Sigmoid colon (tissue), 4 donors: ENCODE measurements around the gene CYP2D6.

Experiments used
- EP300 ChIP-seq, 4 donors: sonication (generic); formaldehyde crosslinking; IDR thresholded peaks; one replicate each; pipeline ENCODE4 v1.6.1; 2017; ENCODE audit warnings: antibody characterized with exemption in 4 of 4
- POLR2A ChIP-seq, 2 donors: fragments of 450-650 bp; IDR thresholded peaks; one replicate each; pipeline ENCODE4 v1.6.1; 2016; ENCODE audit warnings: antibody characterized with exemption in 2 of 2, mild to moderate bottlenecking in 2 of 2, moderate library complexity in 2 of 2
- POLR2AphosphoS5 ChIP-seq, 4 donors: sonication (generic); formaldehyde crosslinking; IDR thresholded peaks; one replicate each; pipeline ENCODE4 v1.6.1; 2017; ENCODE audit warnings: antibody characterized with exemption in 4 of 4
- TF ChIP-seq, protein P1 (sequence below), 4 experiments: fragments of 450-650 bp in 3 of 4; fragments of 200-600 bp in 1 of 4; IDR thresholded peaks; one replicate each; pipeline ENCODE4 v1.5.1; 2016 to 2019; ENCODE audit warnings: antibody characterized with exemption in 4 of 4, mild to moderate bottlenecking in 3 of 4, moderate library complexity in 2 of 4

DNA sequence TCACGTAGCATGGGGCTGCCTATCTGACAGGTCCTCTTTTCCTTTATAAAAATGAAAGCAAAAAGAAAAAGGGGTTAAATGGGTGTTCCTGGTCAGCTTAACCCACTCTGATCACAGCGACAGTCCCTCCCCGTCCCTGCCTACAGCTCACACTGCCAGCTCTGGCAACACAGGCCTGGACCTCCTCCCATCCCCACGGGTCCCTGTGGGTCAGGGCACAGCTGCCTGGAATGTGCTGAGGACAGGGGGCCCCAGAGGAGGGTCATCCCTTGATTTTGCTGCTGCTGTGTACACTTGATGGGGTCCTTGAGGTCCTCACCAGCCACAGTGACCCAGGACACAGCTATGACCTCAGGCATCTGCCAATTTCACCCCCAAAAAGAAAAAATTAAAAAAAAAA lies 29.6 kb upstream of the CYP2D6 start:
- no peak for TF ChIP-seq POLR2AphosphoS5 (IDR thresholded peaks at IDR 0.05)
- TF ChIP-seq, protein P1, sequence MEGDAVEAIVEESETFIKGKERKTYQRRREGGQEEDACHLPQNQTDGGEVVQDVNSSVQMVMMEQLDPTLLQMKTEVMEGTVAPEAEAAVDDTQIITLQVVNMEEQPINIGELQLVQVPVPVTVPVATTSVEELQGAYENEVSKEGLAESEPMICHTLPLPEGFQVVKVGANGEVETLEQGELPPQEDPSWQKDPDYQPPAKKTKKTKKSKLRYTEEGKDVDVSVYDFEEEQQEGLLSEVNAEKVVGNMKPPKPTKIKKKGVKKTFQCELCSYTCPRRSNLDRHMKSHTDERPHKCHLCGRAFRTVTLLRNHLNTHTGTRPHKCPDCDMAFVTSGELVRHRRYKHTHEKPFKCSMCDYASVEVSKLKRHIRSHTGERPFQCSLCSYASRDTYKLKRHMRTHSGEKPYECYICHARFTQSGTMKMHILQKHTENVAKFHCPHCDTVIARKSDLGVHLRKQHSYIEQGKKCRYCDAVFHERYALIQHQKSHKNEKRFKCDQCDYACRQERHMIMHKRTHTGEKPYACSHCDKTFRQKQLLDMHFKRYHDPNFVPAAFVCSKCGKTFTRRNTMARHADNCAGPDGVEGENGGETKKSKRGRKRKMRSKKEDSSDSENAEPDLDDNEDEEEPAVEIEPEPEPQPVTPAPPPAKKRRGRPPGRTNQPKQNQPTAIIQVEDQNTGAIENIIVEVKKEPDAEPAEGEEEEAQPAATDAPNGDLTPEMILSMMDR (IDR thresholded peaks at IDR 0.05), result no peak
- no peak for TF ChIP-seq POLR2A (IDR thresholded peaks at IDR 0.05)
- no peak for TF ChIP-seq EP300 (IDR thresholded peaks at IDR 0.05)
